ENCODE data around the gene RBMS3.

- TF ChIP-seq CTCF (IDR thresholded peaks at IDR 0.05) = no peak
- no peak for TF ChIP-seq POLR2A (IDR thresholded peaks at IDR 0.05)
- TF ChIP-seq POLR2AphosphoS5 (IDR thresholded peaks at IDR 0.05) = no peak
These were observed 355.0 kb downstream of the RBMS3 start for GRCh38 chr3:29635888-29636287.
